ENCODE results near the gene DMRTA2.

DMRTA2 gene

DNA sequence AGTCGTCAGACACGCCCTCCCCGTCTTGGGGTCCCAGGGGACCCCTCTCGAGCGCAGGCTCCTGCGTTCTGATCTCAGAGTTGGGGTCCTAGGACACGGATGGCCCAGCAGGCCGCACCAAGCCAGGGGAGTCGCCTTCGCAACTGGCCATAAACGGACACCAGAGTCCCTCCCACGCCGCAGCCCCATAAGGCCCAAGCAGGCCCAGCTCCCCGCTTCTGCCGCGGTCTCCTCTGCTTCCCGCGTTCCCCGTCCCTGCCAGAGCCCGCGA is 633 bp downstream of the DMRTA2 start:
- Histone ChIP-seq H3K27me3 (ENCODE audit: insufficient read depth, low read length) (no peaks in the 10 kb centered on the region), H2AFZ (ENCODE audit: low read length) (no peak overlapping the region), H3K36me3 (ENCODE audit: insufficient read depth, low read length) (no peaks in the 10 kb centered on the region), H3K79me2 (ENCODE audit: insufficient read depth, low read length) (no peaks in the 10 kb centered on the region), H3K9ac (ENCODE audit: low read length) (no peak overlapping the region), H3K4me2 (ENCODE audit: low read length) (no peak overlapping the region), H3K4me1 (ENCODE audit: insufficient read depth, low read length, severe bottlenecking) (no peaks in the 10 kb centered on the region), H4K20me1 (ENCODE audit: insufficient read depth, low read length) (no peaks in the 10 kb centered on the region), H3K9me3 (ENCODE audit: low read length) (no peaks in the 10 kb centered on the region), H3K9me2 (ENCODE audit: low read depth, low read length) (no peaks in the 10 kb centered on the region), H3K4me3 (ENCODE audit: low read depth, low read length, poor library complexity, severe bottlenecking) (no peak overlapping the region), H3K27ac (ENCODE audit: low read depth, low read length, poor library complexity, severe bottlenecking) (no peak overlapping the region), H3F3A (ENCODE audit: insufficient read depth, low read length) (no peaks in the 10 kb centered on the region)
- no peak for TF ChIP-seq EZH2 (IDR thresholded peaks at IDR 0.05; ENCODE audit: borderline replicate concordance, low read length)
- TF ChIP-seq, protein P1, sequence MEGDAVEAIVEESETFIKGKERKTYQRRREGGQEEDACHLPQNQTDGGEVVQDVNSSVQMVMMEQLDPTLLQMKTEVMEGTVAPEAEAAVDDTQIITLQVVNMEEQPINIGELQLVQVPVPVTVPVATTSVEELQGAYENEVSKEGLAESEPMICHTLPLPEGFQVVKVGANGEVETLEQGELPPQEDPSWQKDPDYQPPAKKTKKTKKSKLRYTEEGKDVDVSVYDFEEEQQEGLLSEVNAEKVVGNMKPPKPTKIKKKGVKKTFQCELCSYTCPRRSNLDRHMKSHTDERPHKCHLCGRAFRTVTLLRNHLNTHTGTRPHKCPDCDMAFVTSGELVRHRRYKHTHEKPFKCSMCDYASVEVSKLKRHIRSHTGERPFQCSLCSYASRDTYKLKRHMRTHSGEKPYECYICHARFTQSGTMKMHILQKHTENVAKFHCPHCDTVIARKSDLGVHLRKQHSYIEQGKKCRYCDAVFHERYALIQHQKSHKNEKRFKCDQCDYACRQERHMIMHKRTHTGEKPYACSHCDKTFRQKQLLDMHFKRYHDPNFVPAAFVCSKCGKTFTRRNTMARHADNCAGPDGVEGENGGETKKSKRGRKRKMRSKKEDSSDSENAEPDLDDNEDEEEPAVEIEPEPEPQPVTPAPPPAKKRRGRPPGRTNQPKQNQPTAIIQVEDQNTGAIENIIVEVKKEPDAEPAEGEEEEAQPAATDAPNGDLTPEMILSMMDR (IDR thresholded peaks at IDR 0.05; ENCODE audit: low read length) = no peak

DNA sequence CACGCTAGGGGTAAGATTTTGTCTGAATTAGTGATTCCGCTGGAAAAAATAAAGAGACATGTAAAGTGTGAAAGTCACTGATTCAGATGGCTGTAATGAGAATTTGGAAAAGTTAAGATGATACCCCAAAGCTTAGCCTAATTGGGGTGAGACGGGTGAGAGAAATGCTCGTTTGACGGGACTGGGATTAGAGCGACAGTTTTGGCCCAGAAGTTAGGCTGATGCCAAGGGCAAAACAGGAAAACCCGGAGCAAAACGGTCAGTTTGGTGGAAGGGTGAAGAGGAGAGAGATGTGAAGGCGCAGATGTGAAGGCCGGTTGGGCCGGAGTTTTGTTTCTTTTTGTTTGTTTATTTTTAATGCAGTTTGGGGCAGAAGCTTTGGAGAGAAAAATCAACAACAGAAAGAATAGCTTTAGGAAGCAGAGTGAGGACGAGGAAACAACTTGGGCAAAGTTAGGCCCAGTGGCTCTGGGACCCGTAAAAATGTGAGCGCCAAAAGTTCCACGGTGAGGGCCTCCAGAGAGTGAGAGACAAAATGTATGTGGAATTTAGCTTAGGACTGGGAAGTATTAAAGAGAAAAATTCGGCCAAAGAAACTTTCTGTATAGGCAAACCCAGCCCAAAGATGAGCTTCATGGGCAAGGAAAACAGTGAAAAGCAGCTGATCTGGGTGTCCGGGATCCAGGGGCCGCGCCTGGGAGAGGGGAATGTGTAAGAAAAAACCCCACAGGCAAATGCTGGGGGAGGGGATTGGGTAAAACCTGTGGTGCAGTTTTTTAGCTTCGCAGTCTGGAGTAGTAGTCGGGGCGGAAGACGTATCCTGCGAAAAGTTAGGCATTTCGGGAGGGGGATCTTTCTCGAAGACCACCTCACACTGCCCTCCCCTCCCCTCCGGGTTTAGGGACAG is 1.2 kb downstream of the DMRTA2 start:
- H3K9me3 ChIP-seq (ENCODE audit: low read length) = no peaks in the 10 kb centered on the region
- peak overlapping the region; percentile 38 for H3K4me3 ChIP-seq (ENCODE audit: low read depth, low read length, poor library complexity, severe bottlenecking)
- H3K9ac ChIP-seq (ENCODE audit: low read length) = no peak overlapping the region
- H3K4me1 ChIP-seq (ENCODE audit: insufficient read depth, low read length, severe bottlenecking) = no peaks in the 10 kb centered on the region
- no peaks in the 10 kb centered on the region for H3K27me3 ChIP-seq (ENCODE audit: insufficient read depth, low read length)
- no peaks in the 10 kb centered on the region for H3F3A ChIP-seq (ENCODE audit: insufficient read depth, low read length)
- H3K79me2 ChIP-seq (ENCODE audit: insufficient read depth, low read length) = no peaks in the 10 kb centered on the region
- H4K20me1 ChIP-seq (ENCODE audit: insufficient read depth, low read length) = no peaks in the 10 kb centered on the region
- H2AFZ ChIP-seq (ENCODE audit: low read length) = no peak overlapping the region
- H3K9me2 ChIP-seq (ENCODE audit: low read depth, low read length) = no peaks in the 10 kb centered on the region
- H3K36me3 ChIP-seq (ENCODE audit: insufficient read depth, low read length) = no peaks in the 10 kb centered on the region
- H3K4me2 ChIP-seq (ENCODE audit: low read length) = no peak overlapping the region
- no peak overlapping the region for H3K27ac ChIP-seq (ENCODE audit: low read depth, low read length, poor library complexity, severe bottlenecking)
- TF ChIP-seq, protein P1 (IDR thresholded peaks at IDR 0.05; ENCODE audit: low read length) = no peak
- no peak for TF ChIP-seq EZH2 (IDR thresholded peaks at IDR 0.05; ENCODE audit: borderline replicate concordance, low read length)

DNA sequence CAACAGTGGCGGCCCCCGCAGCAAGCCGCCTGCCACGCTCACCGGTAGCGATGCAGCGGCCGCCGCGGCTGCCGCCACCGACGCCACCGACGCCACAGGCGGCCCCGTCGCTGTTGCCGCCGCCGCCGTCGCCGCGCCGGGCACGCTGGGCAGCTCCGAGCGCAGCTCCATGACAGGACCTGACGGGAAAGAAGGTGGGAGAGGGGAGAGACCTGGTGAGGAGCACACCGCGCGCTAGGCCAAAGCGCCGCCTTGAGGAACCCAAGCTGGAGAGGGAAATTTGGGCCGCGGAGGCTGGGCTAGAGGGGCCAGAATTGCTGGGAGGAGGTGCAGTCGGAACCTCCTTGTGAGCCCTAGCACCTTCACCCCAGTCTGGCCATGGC is 1.9 kb downstream of the DMRTA2 start:
- Histone ChIP-seq H3K4me3 (ENCODE audit: low read depth, low read length, poor library complexity, severe bottlenecking) (peak overlapping the region; percentile 38), H3K27me3 (ENCODE audit: insufficient read depth, low read length) (no peaks in the 10 kb centered on the region), H3K4me2 (ENCODE audit: low read length) (peak overlapping the region; percentile 36), H3K27ac (ENCODE audit: low read depth, low read length, poor library complexity, severe bottlenecking) (no peak overlapping the region), H4K20me1 (ENCODE audit: insufficient read depth, low read length) (no peaks in the 10 kb centered on the region), H3K4me1 (ENCODE audit: insufficient read depth, low read length, severe bottlenecking) (no peaks in the 10 kb centered on the region), H3K36me3 (ENCODE audit: insufficient read depth, low read length) (no peaks in the 10 kb centered on the region), H3K9ac (ENCODE audit: low read length) (no peak overlapping the region), H3K79me2 (ENCODE audit: insufficient read depth, low read length) (no peaks in the 10 kb centered on the region), H3F3A (ENCODE audit: insufficient read depth, low read length) (no peaks in the 10 kb centered on the region), H2AFZ (ENCODE audit: low read length) (no peak overlapping the region), H3K9me3 (ENCODE audit: low read length) (no peaks in the 10 kb centered on the region), H3K9me2 (ENCODE audit: low read depth, low read length) (no peaks in the 10 kb centered on the region)
- TF ChIP-seq EZH2 (IDR thresholded peaks at IDR 0.05; ENCODE audit: borderline replicate concordance, low read length) = no peak
- TF ChIP-seq, protein P1 (IDR thresholded peaks at IDR 0.05; ENCODE audit: low read length) = no peak
